Coronary artery (tissue), 2 donors: ENCODE measurements around the gene C14orf119.

Experiments
- DNase-seq: peaks from one replicate; pipeline ENCODE4 v3.0.0-alpha.2; 2017; ENCODE audit warnings: low spot score
- H3K27ac ChIP-seq, 2 donors: fragments of 200-600 bp; sonication (generic); one replicate each; pipeline ENCODE4 v1.5.1; 2016 to 2019
- H3K4me3 ChIP-seq: fragments of 200-600 bp; sonication (generic); 2 replicates; pipeline ENCODE4 v1.5.1; 2016; ENCODE audit warnings: mild to moderate bottlenecking, moderate library complexity
- TF ChIP-seq, protein P1 (sequence below): fragments of 200-600 bp; sonication (generic); IDR thresholded peaks from one replicate; pipeline ENCODE4 v1.5.1; 2019; ENCODE audit warnings: antibody characterized with exemption

The C14orf119 gene, protein sequence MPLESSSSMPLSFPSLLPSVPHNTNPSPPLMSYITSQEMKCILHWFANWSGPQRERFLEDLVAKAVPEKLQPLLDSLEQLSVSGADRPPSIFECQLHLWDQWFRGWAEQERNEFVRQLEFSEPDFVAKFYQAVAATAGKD

DNA sequence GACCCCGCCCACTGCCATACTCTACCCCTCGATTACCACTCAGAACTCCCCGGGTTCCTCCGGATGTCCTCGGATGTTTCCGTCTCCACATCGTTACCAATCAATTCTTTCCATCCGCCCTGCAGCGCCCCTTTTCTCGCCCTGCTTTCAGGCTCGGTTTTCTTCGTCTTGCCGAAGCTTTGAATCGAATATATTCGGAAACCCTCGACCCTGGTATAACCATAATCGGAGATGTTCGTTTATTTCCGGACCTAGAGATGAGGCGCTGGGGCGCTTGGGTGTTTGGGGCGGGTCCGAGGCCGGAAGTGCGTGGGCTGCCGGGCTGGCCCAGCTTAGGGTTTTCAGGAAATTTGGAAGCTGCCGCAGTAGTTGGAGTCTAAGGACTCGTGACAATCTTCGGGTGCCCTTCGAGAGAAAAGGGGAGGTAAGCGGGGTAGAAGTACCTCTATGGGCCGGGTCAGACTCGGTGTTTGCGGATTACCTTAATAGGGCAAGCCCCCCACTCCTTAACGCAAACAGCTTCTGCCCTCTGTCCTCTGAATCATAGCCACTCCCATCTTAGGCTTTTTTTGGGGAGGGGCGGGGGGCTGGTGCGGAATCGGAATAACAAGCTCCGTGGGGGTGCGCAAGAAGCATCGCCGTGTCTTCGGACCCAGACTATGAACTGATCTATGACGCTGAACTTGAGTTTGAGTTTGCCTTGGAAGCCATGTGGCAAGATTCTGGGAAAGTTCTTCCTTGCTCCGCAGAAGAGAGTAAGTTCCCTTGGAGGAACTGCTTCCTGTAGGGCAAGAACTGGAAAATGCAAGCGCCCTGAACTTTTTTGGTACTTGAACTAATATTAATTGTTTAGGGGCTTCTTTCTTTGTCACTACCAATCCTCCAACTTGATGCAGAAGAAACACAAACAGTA lies at the start of gene C14orf119:
C14orf119 (plus strand) TSS at position 310 of the 913 bp plus-strand sequence. CDS start 2,154 bp downstream, outside the sequence.
- TF ChIP-seq, protein P1, sequence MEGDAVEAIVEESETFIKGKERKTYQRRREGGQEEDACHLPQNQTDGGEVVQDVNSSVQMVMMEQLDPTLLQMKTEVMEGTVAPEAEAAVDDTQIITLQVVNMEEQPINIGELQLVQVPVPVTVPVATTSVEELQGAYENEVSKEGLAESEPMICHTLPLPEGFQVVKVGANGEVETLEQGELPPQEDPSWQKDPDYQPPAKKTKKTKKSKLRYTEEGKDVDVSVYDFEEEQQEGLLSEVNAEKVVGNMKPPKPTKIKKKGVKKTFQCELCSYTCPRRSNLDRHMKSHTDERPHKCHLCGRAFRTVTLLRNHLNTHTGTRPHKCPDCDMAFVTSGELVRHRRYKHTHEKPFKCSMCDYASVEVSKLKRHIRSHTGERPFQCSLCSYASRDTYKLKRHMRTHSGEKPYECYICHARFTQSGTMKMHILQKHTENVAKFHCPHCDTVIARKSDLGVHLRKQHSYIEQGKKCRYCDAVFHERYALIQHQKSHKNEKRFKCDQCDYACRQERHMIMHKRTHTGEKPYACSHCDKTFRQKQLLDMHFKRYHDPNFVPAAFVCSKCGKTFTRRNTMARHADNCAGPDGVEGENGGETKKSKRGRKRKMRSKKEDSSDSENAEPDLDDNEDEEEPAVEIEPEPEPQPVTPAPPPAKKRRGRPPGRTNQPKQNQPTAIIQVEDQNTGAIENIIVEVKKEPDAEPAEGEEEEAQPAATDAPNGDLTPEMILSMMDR: no peak
- peak within 1 kb of the TSS; percentile 91 for H3K4me3 ChIP-seq
- peak; percentile 100 for DNase-seq
- peak within 1 kb of the TSS; percentile 98 to 99 for H3K27ac ChIP-seq

DNA sequence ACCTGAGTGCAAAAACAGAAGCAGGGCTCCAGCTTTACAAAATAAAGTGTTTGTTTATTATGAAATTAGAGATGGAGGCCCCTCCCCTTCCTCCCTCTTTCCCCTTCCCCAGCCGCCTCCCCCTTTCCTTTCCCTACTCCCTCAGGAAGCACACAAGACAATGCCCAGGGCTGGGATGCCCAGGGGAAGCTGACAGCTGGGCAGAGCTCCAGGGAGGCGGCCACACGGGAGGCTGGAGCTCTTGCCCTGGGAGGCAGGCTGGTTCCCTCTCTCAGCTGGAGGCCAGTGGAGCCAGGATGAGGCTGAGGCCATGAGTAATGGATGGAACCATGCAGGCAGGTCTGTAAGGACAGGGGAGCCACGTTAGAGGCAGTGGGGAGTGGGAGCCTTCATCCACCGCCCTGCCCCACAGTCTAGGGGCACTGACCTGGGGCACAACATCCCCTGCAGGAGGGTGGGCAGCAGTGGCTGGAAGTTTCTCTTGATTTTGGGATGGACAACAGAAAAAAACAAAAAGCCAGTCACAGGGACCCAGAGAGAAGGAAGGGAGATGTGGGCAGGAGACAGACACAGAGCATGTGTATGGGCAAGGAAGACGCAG lies 48.2 kb upstream of the C14orf119 start:
- TF ChIP-seq, protein P1: no peak
- no peak overlapping the region for H3K27ac ChIP-seq
- DNase-seq: no peak
- no peak overlapping the region for H3K4me3 ChIP-seq

DNA sequence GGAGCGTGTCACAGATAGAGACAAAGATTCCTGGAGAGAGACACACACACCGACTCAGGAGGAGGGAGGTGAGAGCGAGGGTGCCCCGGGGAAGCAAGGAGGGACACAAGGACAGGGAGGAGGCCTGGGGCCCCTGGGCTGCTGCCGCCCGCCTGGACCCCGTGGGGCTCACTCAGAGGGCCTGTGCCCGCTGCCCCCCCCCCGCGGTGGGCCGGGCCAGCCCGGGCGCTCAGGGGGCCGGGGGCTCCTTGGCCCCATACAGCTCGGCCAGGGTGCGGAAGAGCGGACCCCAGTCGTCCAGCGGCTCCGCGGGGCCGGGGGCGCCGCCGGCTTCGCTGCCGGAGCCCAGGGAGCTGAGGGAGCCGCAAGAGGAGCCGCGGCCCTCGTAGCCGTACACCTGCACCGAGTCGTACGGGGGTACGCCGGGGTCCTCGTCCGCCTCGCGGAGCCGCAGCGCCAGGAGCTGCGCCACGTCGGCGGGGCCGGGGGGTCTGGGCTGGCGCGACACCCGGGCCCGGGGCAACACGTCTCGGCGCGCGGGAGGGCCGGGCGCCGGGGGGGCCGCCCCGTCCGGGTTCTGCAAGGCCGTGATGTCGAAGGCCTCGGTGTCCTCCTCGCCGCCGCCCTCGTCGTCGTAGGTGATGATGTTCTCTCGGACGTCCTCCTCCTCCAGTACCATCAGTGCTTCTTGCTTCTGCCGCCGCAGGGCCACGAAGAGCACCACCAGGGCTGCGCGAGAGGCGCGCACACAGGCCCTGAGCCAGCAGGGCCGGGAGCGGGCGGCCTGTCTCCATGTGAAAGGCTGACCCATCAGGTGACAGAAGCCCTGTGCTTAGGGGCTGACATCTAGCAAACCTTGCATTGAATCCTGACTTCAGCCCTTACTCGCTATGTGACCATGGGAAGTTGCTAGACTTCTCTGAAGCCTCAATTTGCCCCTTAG lies 47.3 kb upstream of the C14orf119 start:
- Histone ChIP-seq H3K27ac (no peak overlapping the region), H3K4me3 (no peak overlapping the region)
- TF ChIP-seq, protein P1: no peak
- no peak for DNase-seq

DNA sequence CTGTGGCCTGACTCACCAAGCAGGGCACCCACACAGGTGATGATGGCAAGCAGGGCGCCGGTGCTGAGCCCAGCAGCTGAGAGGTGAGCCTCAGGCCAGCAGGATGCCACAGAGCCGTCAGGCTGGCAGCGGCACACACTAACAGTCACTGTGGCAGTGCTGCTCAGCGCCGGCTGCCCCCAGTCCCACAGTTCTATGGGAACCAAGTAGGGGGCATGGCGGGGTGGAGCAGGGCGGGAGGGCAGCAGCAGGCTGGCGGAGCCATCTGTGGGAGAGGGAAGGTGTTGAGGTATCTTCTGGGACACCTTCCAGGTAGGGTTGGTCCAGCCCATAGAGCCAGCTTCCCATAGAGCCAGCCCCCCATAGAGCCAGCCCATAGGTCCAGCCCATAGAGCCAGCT lies 46.3 kb upstream of the C14orf119 start:
- Histone ChIP-seq H3K27ac (no peak overlapping the region), H3K4me3 (no peak overlapping the region)
- no peak for DNase-seq
- TF ChIP-seq, protein P1: no peak

DNA sequence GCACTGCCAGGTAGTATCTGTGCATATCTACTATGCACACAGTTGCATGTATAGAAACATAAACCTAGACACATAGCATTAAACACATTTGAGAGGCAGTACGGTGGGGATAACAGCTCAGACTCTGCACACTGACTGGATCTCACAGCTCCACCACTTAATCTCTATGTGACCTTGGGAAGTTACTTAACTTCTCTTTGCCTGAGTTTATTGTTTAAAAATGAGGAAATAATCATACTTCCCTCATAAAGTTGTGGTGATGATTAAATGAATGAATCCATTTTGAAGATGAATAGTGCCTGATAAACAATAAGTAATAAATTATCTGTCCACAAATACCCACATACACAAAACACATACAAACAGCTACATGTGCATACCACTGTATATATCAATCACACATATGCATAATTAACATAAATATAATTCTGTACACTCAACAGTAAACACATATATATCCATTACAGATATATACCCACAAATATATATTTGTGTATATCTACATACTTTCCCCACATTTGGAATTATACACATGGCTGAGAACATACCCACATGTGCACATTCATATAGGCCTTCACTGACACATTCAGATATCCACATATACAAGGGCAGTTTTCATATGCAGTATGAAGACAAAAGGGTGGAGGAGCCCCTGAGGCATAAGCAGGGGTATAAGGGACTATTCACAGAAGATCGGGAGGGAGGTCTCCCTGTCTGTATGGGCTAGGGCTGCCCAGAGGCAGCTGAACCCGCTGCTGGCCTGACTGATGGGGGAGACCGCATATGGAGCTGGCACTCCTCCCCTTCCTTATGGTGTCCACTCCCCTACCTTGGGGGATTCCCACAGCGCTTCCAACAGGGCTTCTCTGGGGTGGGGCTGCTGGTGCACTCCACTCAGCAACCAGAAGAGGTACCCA lies 43.9 kb upstream of the C14orf119 start:
- TF ChIP-seq, protein P1: no peak
- Histone ChIP-seq H3K27ac (no peak overlapping the region), H3K4me3 (no peak overlapping the region)
- no peak for DNase-seq

DNA sequence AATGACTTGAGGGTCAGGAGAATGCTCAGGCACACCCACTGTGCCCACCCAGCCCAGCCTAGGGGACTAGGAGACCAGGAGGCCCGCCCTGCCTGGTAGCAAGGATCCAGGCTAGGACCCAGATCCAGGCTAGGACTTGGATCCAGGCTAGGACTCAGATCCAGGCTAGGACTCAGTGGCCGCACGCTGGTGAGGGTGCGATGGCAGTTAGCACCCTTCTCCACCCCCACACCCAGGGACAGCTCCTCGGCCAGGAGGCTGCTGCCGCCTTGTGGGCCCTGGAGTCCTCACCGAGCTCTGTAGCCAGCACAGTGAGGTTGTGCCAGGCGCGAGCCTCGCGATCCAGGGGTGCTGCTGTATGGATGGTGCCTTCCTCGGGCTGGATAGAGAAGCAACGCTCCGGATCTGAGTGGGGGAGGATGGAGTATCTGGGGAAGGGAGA lies 43.1 kb upstream of the C14orf119 start:
- H3K4me3 ChIP-seq: no peak overlapping the region
- DNase-seq: no peak
- TF ChIP-seq, protein P1: no peak
- no peak overlapping the region for H3K27ac ChIP-seq
